NCI-H748 treated with DMSO at 0.1 percent for 48 hours (cell line): ENCODE results near the gene LYRM1.
"Not testable (repeated sequence)": the region's sequence is repeated elsewhere in the genome, so short reads cannot be mapped to it uniquely, and the experiment has no call there.

Source experiments
- DNase-seq: peaks from one replicate; lab custom pipeline; 2025; lab: John Stamatoyannopoulos, UW

Gene LYRM1

GRCh38 chr16:20937736-20938135 is 37.2 kb downstream of the LYRM1 start:
- DNase-seq: no peak

GRCh38 chr16:20938426-20938825 is 37.9 kb downstream of the LYRM1 start:
- no peak for DNase-seq

- DNase-seq: no peak
These were observed 39.0 kb downstream of the LYRM1 start for GRCh38 chr16:20939611-20940010.

- DNase-seq: no peak
These were observed 40.5 kb downstream of the LYRM1 start for GRCh38 chr16:20940871-20941635.

- DNase-seq: no peak
These were observed 41.0 kb downstream of the LYRM1 start for GRCh38 chr16:20941636-20941926.

- DNase-seq: no peak
These were observed 41.7 kb downstream of the LYRM1 start for GRCh38 chr16:20942256-20942655.

GRCh38 chr16:20944861-20945574 is 44.4 kb downstream of the LYRM1 start:
- no peak for DNase-seq

GRCh38 chr16:20945575-20945875 is 45.0 kb downstream of the LYRM1 start:
- not testable (repeated sequence) for DNase-seq

- no peak for DNase-seq
These were observed 45.6 kb downstream of the LYRM1 start for GRCh38 chr16:20946015-20946629.

- no peak for DNase-seq
These were observed 47.9 kb downstream of the LYRM1 start for GRCh38 chr16:20948444-20948843.

- DNase-seq: no peak
These were observed 49.1 kb downstream of the LYRM1 start for GRCh38 chr16:20949660-20950059.

GRCh38 chr16:20950294-20950693 is 49.7 kb downstream of the LYRM1 start:
- no peak for DNase-seq

GRCh38 chr16:20952139-20952920 is 51.8 kb downstream of the LYRM1 start:
- no peak for DNase-seq

GRCh38 chr16:20954574-20954973 is 54.0 kb downstream of the LYRM1 start:
- no peak for DNase-seq

GRCh38 chr16:20956319-20956718 is 55.7 kb downstream of the LYRM1 start:
- DNase-seq: no peak

- no peak for DNase-seq
These were observed 56.6 kb downstream of the LYRM1 start for GRCh38 chr16:20957153-20957552.

- no peak for DNase-seq
These were observed 60.3 kb downstream of the LYRM1 start for GRCh38 chr16:20960899-20961298.

- no peak for DNase-seq
These were observed 68.2 kb downstream of the LYRM1 start for GRCh38 chr16:20968765-20969164.

- no peak for DNase-seq
These were observed 68.8 kb downstream of the LYRM1 start for GRCh38 chr16:20969386-20969785.

- DNase-seq: no peak
These were observed 70.8 kb downstream of the LYRM1 start for GRCh38 chr16:20971401-20971800.

- DNase-seq: not testable (repeated sequence)
These were observed 72.6 kb downstream of the LYRM1 start for GRCh38 chr16:20973201-20973600.
